GM23248 (cell line): Measurements from ENCODE around the gene MPPED2. TPM values are rescaled to one million over a fixed set of nuclear protein-coding genes. Genes with fewer than 3 reads are reported as not detected.
"Not testable (repeated sequence)": the region's sequence is repeated elsewhere in the genome, so short reads cannot be mapped to it uniquely, and the experiment has no call there.

Source experiments
- DNase-seq: peaks from one replicate; pipeline ENCODE4 v3.0.0-alpha.2; 2015
- H2AFZ ChIP-seq: fragments of 200-600 bp; sonication (generic); 2 replicates; pipeline ENCODE4 v1.6.1; 2016; ENCODE audit warnings: antibody characterized with exemption
- H3F3A ChIP-seq: fragments of 200-600 bp; sonication (generic); 2 replicates; pipeline ENCODE4 v1.6.1; 2016; ENCODE audit warnings: mild to moderate bottlenecking, antibody characterized with exemption, mixed run types; ENCODE audit not compliant: insufficient read depth
- H3K27ac ChIP-seq: fragments of 200-600 bp; sonication (generic); 2 replicates; pipeline ENCODE4 v1.5.1; 2016; ENCODE audit warnings: mild to moderate bottlenecking
- H3K27me3 ChIP-seq: fragments of 200-600 bp; sonication (generic); replicated peaks from 2 replicates; pipeline ENCODE4 v1.6.1; 2016; ENCODE audit warnings: mild to moderate bottlenecking; ENCODE audit not compliant: insufficient read depth
- H3K36me3 ChIP-seq: fragments of 200-600 bp; sonication (generic); 2 replicates; pipeline ENCODE4 v1.6.1; 2016; ENCODE audit warnings: low read depth, mild to moderate bottlenecking
- H3K4me1 ChIP-seq: fragments of 200-600 bp; sonication (generic); 2 replicates; pipeline ENCODE4 v1.6.1; 2016; ENCODE audit warnings: mild to moderate bottlenecking; ENCODE audit not compliant: insufficient read depth
- H3K4me2 ChIP-seq: fragments of 200-600 bp; sonication (generic); one replicate; pipeline ENCODE4 v1.6.1; 2016; ENCODE audit warnings: mild to moderate bottlenecking; ENCODE audit not compliant: unreplicated experiment
- H3K4me3 ChIP-seq: fragments of 200-600 bp; sonication (generic); 2 replicates; pipeline ENCODE4 v1.5.1; 2016; ENCODE audit warnings: mild to moderate bottlenecking
- H3K79me2 ChIP-seq: fragments of 200-600 bp; sonication (generic); 2 replicates; pipeline ENCODE4 v1.6.1; 2016; ENCODE audit warnings: mild to moderate bottlenecking; ENCODE audit not compliant: insufficient read depth
- H3K9ac ChIP-seq: fragments of 200-600 bp; sonication (generic); 2 replicates; pipeline ENCODE4 v1.6.1; 2016; ENCODE audit warnings: mild to moderate bottlenecking
- H3K9me2 ChIP-seq: fragments of 200-600 bp; sonication (generic); 2 replicates; pipeline ENCODE4 v1.6.1; 2016; ENCODE audit warnings: mixed run types, mild to moderate bottlenecking, moderate library complexity; ENCODE audit not compliant: insufficient read depth
- H3K9me3 ChIP-seq: fragments of 200-600 bp; sonication (generic); one replicate; pipeline ENCODE4 v1.6.1; 2017; ENCODE audit warnings: low read depth
- H4K20me1 ChIP-seq: fragments of 200-600 bp; sonication (generic); 2 replicates; pipeline ENCODE4 v1.6.0; 2016; ENCODE audit not compliant: insufficient read depth
- EZH2 ChIP-seq: fragments of 200-600 bp; sonication (generic); IDR thresholded peaks from 2 replicates; pipeline ENCODE4 v1.6.1; 2018; ENCODE audit warnings: antibody characterized with exemption, mild to moderate bottlenecking; ENCODE audit not compliant: insufficient read depth, poor library complexity, severe bottlenecking
- EZH2phosphoT487 ChIP-seq: fragments of 200-600 bp; sonication (generic); IDR thresholded peaks from 2 replicates; pipeline ENCODE4 v1.6.1; 2018; ENCODE audit warnings: antibody characterized with exemption, moderate library complexity, mild to moderate bottlenecking, low read depth; ENCODE audit not compliant: insufficient read depth
- WGBS, 2 experiments: methylation state at CpG; one replicate each; pipeline ENCODE4 v1.1.6; 2015 to 2017; ENCODE audit warnings: low lambda C conversion rate in 2 of 2, low coverage in 1 of 2; ENCODE audit errors: missing lambda C conversion rate in 2 of 2; 5-methylcytosine and 5-hydroxymethylcytosine counted together
- in situ Hi-C: fragments of 300-500 bp; cut with MboI; formaldehyde crosslinking; loops from 2 replicates; pipeline ENCODE4 v1.15.0; 2020
- polyA plus RNA-seq: library from polyadenylated mRNA; unstranded; fragments of >200 nt; fragmentation: Nextera tagmentation; extraction: Ambion mirVana; gene quantifications from 2 replicates; pipeline ENCODE4 v1.2.1, GENCODE V29; 2016
- total RNA-seq: library from RNA; depleted of rRNA; stranded (reverse); fragments of >200 nt; shearing (Covaris generic); gene quantifications from 2 replicates; pipeline ENCODE4 v1.2.3, GENCODE V29; 2014

Gene MPPED2
- total and polyA plus RNA-seq, 2 experiments from 2014 or later, result not detected

DNA sequence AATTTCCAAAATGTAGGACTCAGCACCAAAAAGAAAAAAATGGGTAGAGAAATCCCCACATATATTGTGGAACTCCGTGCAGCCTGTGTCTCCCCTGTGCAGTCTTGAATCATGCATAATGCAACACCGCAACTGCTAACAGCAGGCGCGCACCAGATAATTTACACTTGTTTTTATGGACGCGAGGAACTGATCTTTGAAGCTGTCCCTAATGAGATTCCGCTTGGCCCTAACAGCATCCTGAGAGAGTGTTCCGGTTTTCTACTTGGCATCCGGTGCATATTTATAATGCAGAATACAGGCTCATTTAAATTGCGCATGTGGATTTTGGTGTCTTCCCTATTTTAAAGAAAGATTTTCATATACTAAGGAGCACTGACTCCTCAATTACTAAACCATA is 21.1 kb downstream of the MPPED2 start:
- H3K79me2 ChIP-seq, result no peaks in the 10 kb centered on the region
- no peaks in the 10 kb centered on the region for H4K20me1 ChIP-seq
- no peak overlapping the region for H3K27ac ChIP-seq
- no peaks in the 10 kb centered on the region for H3K9me3 ChIP-seq
- H3K27me3 ChIP-seq, result no peaks in the 10 kb centered on the region
- no peaks in the 10 kb centered on the region for H3K36me3 ChIP-seq
- no peak overlapping the region for H3K9ac ChIP-seq
- H3F3A ChIP-seq, result no peaks in the 10 kb centered on the region
- no peaks in the 10 kb centered on the region for H3K4me1 ChIP-seq
- in situ Hi-C loops, result no loop called here
- H3K4me3 ChIP-seq, result no peak overlapping the region
- 79 to 81% methylated on average over 10 of the region's 10 CpGs for WGBS, 2 experiments
- no peaks in the 10 kb centered on the region for H3K9me2 ChIP-seq
- no peak for DNase-seq
- H3K4me2 ChIP-seq, result no peak overlapping the region
- H2AFZ ChIP-seq, result no peak overlapping the region
- TF ChIP-seq EZH2, result no peak
- TF ChIP-seq EZH2phosphoT487, result no peak

DNA sequence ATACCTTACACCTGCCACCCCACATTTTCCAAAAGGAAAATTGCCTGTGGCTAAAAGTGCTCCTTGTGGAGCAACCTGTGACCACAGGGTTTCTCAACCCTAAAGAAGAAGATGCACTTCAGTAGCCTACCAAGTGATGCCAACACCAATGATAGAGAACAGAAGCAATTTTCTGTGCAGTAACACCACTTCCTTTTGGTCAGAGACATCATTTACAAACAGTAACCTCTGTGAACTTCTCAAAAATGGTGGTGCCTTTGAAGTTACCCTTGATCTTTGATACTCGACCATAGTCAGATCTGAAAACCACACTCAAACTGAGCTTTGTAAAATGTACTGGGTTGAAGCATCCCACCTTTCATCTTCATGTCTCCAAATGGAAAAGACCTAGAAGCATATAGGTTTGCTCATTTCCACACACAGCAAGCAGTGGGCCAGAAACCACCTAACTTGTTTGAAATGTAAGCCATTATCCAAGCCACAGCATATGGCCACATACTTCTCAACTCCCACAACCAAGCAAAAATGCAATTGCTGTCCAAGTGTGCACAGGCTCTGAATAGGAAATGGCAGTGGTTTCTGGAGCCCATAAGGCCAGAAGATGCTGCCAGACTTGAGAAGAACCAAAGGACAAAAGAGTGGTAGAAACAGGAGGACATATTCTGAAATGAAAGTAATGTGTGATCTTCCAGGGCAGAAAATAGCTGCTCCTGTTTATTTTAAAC is 24.3 kb downstream of the MPPED2 start:
- no peak for TF ChIP-seq EZH2
- no peak for TF ChIP-seq EZH2phosphoT487
- 19 to 41% methylated on average over 1 of the region's 1 CpG for WGBS, 2 experiments
- in situ Hi-C loops, result no loop called here

DNA sequence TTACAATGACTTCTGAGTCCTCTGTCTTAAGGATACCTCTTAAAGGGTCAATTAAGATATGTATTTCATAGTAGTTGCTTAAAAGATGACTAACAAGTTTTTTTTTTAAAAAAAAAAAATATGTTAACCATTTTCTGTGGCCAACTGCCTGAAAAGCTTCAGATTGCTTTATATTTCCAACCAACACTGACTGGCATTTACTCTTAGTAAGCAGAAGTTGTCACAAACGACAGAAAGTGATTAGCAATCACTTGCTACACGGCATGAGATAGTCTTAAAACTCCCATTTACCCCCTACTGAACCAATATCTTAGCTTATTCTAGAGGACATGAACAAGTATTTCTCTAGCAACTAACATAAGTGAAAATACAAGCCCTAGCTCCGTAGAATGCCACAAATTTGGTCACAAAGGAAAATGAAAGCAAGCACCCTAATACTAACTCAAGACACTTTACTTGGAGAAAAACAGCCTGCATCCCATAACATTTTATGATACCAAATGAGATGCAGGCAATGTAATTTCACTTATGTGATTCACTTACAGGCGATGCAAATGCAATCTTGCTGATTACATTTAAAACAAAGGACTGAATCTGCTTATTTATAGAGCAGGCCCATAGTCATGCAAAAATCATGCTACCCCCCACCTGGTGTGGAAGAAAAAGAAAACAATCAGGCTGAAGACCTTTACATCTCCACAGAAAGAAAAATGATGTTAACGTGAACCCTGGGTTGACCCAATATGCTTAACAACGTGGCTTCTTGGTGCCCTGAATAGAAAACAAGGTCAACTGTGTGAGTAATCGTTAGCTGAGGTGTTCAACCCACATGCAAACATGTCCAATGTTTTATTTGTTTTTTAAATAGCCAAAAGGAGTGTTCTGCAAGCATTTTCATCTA is 25.7 kb downstream of the MPPED2 start:
- no peaks in the 10 kb centered on the region for H3F3A ChIP-seq
- H4K20me1 ChIP-seq, result no peaks in the 10 kb centered on the region
- no peaks in the 10 kb centered on the region for H3K9me2 ChIP-seq
- no peak overlapping the region for H3K27ac ChIP-seq
- in situ Hi-C loops, result no loop called here
- no peaks in the 10 kb centered on the region for H3K36me3 ChIP-seq
- H3K9me3 ChIP-seq, result no peaks in the 10 kb centered on the region
- H3K4me1 ChIP-seq, result no peaks in the 10 kb centered on the region
- no peak for DNase-seq
- WGBS, 2 experiments, result 4 to 7% methylated on average over 7 of the region's 7 CpGs
- no peak overlapping the region for H2AFZ ChIP-seq
- H3K4me3 ChIP-seq, result no peak overlapping the region
- no peaks in the 10 kb centered on the region for H3K79me2 ChIP-seq
- no peak for TF ChIP-seq EZH2
- TF ChIP-seq EZH2phosphoT487, result no peak
- H3K27me3 ChIP-seq, result no peaks in the 10 kb centered on the region
- no peak overlapping the region for H3K4me2 ChIP-seq
- no peak overlapping the region for H3K9ac ChIP-seq

More for the DNA sequence above, 24.3 kb downstream of the MPPED2 start:
- Histone ChIP-seq H3F3A (no peaks in the 10 kb centered on the region), H3K4me1 (no peaks in the 10 kb centered on the region), H3K9me2 (no peaks in the 10 kb centered on the region), H3K27me3 (no peaks in the 10 kb centered on the region), H3K27ac (no peak overlapping the region), H3K79me2 (no peaks in the 10 kb centered on the region), H3K9me3 (no peaks in the 10 kb centered on the region), H2AFZ (no peak overlapping the region), H4K20me1 (no peaks in the 10 kb centered on the region), H3K4me2 (no peak overlapping the region), H3K9ac (no peak overlapping the region), H3K36me3 (no peaks in the 10 kb centered on the region), H3K4me3 (no peak overlapping the region)
- DNase-seq, result no peak

- Histone ChIP-seq H3K9me2 (no peaks in the 10 kb centered on the region), H2AFZ (no peak overlapping the region), H3K9me3 (no peaks in the 10 kb centered on the region), H3K79me2 (no peaks in the 10 kb centered on the region), H3K4me2 (no peak overlapping the region), H3K4me3 (no peak overlapping the region), H3K36me3 (no peaks in the 10 kb centered on the region), H3K27ac (no peak overlapping the region), H4K20me1 (no peaks in the 10 kb centered on the region), H3K9ac (no peak overlapping the region), H3K27me3 (no peaks in the 10 kb centered on the region), H3F3A (no peaks in the 10 kb centered on the region), H3K4me1 (no peaks in the 10 kb centered on the region)
- in situ Hi-C loops, result no loop called here
- no peak for DNase-seq
- TF ChIP-seq EZH2phosphoT487 (no peak), EZH2 (no peak)
- 40 to 43% methylated on average over 1 of the region's 1 CpG for WGBS, 2 experiments
These were observed 27.1 kb downstream of the MPPED2 start for GRCh38 chr11:30559004-30559403.

DNA sequence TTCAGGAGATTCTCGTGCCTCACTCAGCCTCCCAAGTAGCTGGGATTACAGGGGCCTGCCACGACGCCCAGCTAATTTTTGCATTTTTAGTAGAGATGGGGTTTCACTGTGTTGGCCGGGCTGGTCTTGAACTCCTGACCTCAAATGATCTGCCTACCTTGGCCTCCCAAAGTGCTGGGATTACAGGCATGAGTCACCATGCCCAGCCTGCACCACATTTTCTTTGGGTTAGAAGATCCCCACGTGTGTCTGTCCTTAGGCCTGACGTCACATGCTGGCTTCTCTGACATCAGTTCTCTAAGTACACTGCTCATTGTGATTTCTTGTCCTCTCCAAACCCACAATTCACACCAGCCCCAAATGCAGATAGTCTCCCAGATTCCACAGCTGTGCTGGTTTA is 31.6 kb downstream of the MPPED2 start:
- H3K9me3 ChIP-seq, H3K79me2 ChIP-seq, H3K27ac ChIP-seq, in situ Hi-C loops, H3K4me1 ChIP-seq, H3K4me2 ChIP-seq, H3K4me3 ChIP-seq, H3K9me2 ChIP-seq, DNase-seq, H3F3A ChIP-seq, H3K9ac ChIP-seq, H3K36me3 ChIP-seq, H3K27me3 ChIP-seq, H2AFZ ChIP-seq, H4K20me1 ChIP-seq: not testable (repeated sequence)
- 36 to 39% methylated on average over 6 of the region's 6 CpGs for WGBS, 2 experiments
